Measurements from ENCODE around the gene MGAT5.

The MGAT5 gene

DNA sequence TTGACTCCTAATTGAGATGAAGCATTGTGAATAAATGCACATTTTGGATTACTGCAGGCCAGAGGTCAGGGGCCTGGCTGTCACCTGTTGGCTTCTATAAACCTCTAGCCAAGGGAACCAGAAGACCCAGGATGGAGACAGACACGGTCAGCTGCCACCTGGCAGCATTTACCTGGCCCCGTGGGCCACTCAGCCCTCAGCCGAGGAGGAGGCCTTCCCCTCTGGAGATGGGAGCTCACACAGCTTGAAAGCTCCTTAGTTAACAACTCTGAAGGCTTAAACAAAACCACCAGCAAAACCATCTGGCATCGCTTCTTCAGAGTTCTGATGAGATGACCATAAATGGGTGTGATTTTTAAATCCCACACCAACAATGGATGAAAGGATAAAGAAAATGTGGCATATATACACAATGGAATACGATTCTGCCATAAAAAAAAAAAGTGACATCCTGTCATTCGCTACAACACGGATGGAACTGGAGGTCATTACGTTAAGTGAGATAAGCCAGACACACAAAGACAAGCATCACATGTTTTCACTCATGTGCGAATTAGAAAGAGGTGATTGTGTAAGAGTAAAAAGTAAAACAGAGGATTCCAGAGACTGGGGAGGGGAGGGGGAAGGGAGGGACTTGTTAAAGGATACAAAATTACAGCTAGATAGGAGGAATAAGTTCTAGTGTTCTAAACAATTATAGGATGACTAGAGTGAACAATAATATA lies 246.5 kb downstream of the MGAT5 start:
- no peak for DNase-seq (ENCODE audit: low spot score)
- no peak for FAIRE-seq

DNA sequence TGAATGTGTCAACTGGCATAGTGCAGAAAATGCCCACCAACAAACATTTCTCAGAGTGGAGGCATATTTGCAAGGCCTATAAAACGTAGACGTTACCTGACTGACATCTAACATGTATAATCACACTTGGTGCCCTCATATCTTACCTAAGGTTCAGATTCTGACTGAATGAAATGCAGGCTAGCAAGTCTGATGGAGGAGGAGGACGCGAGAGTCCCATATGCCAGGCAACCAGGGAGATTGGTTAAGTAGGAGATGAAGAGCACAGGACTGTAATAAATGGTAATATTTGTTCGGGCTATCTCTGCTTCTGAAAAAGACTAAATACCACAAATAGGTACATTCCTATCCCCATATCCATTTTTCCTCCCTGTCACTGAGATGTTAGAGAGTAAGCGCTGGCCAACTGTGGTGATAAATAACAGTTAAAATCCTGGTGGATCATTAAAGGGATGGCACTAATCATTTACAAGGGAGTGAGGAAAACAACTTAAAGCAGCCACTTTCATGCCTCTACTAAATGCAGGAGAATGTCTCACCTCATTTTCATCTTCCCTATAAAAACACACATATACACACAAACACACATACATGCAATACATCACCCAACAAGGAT lies 247.7 kb downstream of the MGAT5 start:
- no peak for DNase-seq (ENCODE audit: low spot score)
- no peak for FAIRE-seq

DNA sequence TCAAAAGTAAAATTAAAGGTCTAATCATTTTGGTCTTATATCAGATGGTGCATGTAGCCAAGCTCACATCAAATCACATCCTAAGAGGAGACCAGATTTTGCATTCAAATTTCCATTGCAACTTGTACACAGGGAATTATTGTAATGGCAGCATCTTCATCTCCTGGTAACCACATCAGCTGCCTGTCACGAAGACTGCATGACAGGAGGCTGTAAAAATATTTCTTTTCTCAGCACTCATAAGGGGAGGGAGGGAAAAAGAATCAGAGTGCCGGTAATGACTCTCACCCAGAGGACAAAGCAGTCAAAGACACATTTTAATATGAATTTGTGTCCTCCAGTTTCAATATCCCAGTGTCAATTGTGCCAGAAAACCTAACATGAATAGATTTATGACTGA lies 248.2 kb downstream of the MGAT5 start:
- no peak for FAIRE-seq
- DNase-seq (ENCODE audit: low spot score): no peak

Measured in RCC 7860 (cell line).